OCI-LY1 (cell line): ENCODE data around the gene HOXC13.

Experiments
- H2AFZ ChIP-seq: fragments of 200-600 bp; sonication (generic), shearing (Covaris generic); 2 replicates; pipeline ENCODE4 v1.6.0; 2014; ENCODE audit warnings: antibody characterized with exemption, mild to moderate bottlenecking, low read length
- H3F3A ChIP-seq: fragments of 200-600 bp; sonication (generic), shearing (Covaris generic); 2 replicates; pipeline ENCODE4 v1.6.0; 2014; ENCODE audit warnings: mild to moderate bottlenecking, antibody characterized with exemption, low read length, moderate library complexity; ENCODE audit not compliant: insufficient read depth
- H3K27ac ChIP-seq: fragments of 200-600 bp; sonication (generic); 2 replicates; pipeline ENCODE4 v1.5.1; 2014; ENCODE audit warnings: low read length, mixed run types, mild to moderate bottlenecking, low read depth; ENCODE audit not compliant: poor library complexity, severe bottlenecking
- H3K27me3 ChIP-seq: fragments of 200-600 bp; sonication (generic); 2 replicates; pipeline ENCODE4 v1.6.0; 2014; ENCODE audit warnings: antibody characterized with exemption, mild to moderate bottlenecking, low read length, moderate library complexity; ENCODE audit not compliant: insufficient read depth
- H3K36me3 ChIP-seq: fragments of 200-600 bp; sonication (generic); 2 replicates; pipeline ENCODE4 v1.6.1; 2014; ENCODE audit warnings: mild to moderate bottlenecking, antibody characterized with exemption, low read length, moderate library complexity, mixed read lengths; ENCODE audit not compliant: insufficient read depth
- H3K4me1 ChIP-seq: fragments of 200-600 bp; sonication (generic); 2 replicates; pipeline ENCODE4 v1.5.1; 2014; ENCODE audit warnings: mild to moderate bottlenecking, low read length, moderate library complexity; ENCODE audit not compliant: insufficient read depth, severe bottlenecking
- H3K4me2 ChIP-seq: fragments of 200-600 bp; sonication (generic), shearing (Covaris generic); 2 replicates; pipeline ENCODE4 v1.6.1; 2014; ENCODE audit warnings: low read length
- H3K4me3 ChIP-seq: fragments of 200-600 bp; sonication (generic); 2 replicates; pipeline ENCODE4 v1.5.1; 2014; ENCODE audit warnings: low read length, low read depth, mild to moderate bottlenecking, mixed read lengths; ENCODE audit not compliant: poor library complexity, severe bottlenecking
- H3K79me2 ChIP-seq: fragments of 200-600 bp; shearing (Covaris generic); 2 replicates; pipeline ENCODE4 v1.6.1; 2016; ENCODE audit warnings: mixed run types, low read length, mixed read lengths; ENCODE audit not compliant: insufficient read depth
- H3K9ac ChIP-seq: fragments of 200-600 bp; sonication (generic), shearing (Covaris generic); 2 replicates; pipeline ENCODE4 v1.6.1; 2014; ENCODE audit warnings: mild to moderate bottlenecking, low read length, mixed read lengths
- H3K9me2 ChIP-seq: fragments of 200-600 bp; sonication (generic), shearing (Covaris generic); 2 replicates; pipeline ENCODE4 v1.6.1; 2014; ENCODE audit warnings: low read depth, mild to moderate bottlenecking, low read length, mixed read lengths
- H3K9me3 ChIP-seq: fragments of 200-600 bp; shearing (Covaris generic); 2 replicates; pipeline ENCODE4 v1.6.1; 2014; ENCODE audit warnings: low read length, mixed read lengths
- H4K20me1 ChIP-seq: fragments of 200-600 bp; sonication (generic), shearing (Covaris generic); 2 replicates; pipeline ENCODE4 v1.6.0; 2016; ENCODE audit warnings: mild to moderate bottlenecking, low read length; ENCODE audit not compliant: insufficient read depth
- CTCF ChIP-seq: fragments of 200-600 bp; sonication (generic), shearing (Covaris generic); IDR thresholded peaks from 2 replicates; pipeline ENCODE4 v1.5.1; 2017; ENCODE audit warnings: mild to moderate bottlenecking, antibody characterized with exemption, low read length, moderate library complexity, mixed read lengths
- EZH2 ChIP-seq: fragments of 200-600 bp; sonication (generic), shearing (Covaris generic); IDR thresholded peaks from 2 replicates; pipeline ENCODE4 v1.8.0; 2017; ENCODE audit warnings: borderline replicate concordance, mixed run types, mild to moderate bottlenecking, antibody characterized with exemption, low read length, moderate library complexity, mixed read lengths

HOXC13 gene

GRCh38 chr12:53992377-53992889 is 53.8 kb downstream of the HOXC13 start:
- TF ChIP-seq CTCF = no peak
- H2AFZ ChIP-seq = no peak overlapping the region
- H3K4me2 ChIP-seq = no peak overlapping the region
- no peaks in the 10 kb centered on the region for H3K79me2 ChIP-seq
- H3K4me3 ChIP-seq = no peak overlapping the region
- no peaks in the 10 kb centered on the region for H3F3A ChIP-seq
- no peak overlapping the region for H3K27ac ChIP-seq
- H3K27me3 ChIP-seq = peaks cover 16% of the 10 kb centered on the region
- no peaks in the 10 kb centered on the region for H3K9me2 ChIP-seq
- no peak overlapping the region for H3K9ac ChIP-seq
- H3K36me3 ChIP-seq = no peaks in the 10 kb centered on the region
- no peaks in the 10 kb centered on the region for H4K20me1 ChIP-seq
- H3K9me3 ChIP-seq = no peaks in the 10 kb centered on the region
- H3K4me1 ChIP-seq = peaks cover 4% of the 10 kb centered on the region

GRCh38 chr12:53993162-53994008 is 54.8 kb downstream of the HOXC13 start:
- Histone ChIP-seq H3K79me2 (no peaks in the 10 kb centered on the region), H2AFZ (no peak overlapping the region), H3K9me2 (no peaks in the 10 kb centered on the region), H3K4me1 (peaks cover 4% of the 10 kb centered on the region), H3K4me3 (no peak overlapping the region), H3K4me2 (no peak overlapping the region), H3K27ac (no peak overlapping the region), H3F3A (no peaks in the 10 kb centered on the region), H3K27me3 (peaks cover 19% of the 10 kb centered on the region), H3K9ac (no peak overlapping the region), H3K9me3 (no peaks in the 10 kb centered on the region), H3K36me3 (no peaks in the 10 kb centered on the region), H4K20me1 (no peaks in the 10 kb centered on the region)
- TF ChIP-seq EZH2 = no peak
- TF ChIP-seq CTCF = no peak

- no peaks in the 10 kb centered on the region for H3K79me2 ChIP-seq
- no peaks in the 10 kb centered on the region for H3K9me2 ChIP-seq
- no peaks in the 10 kb centered on the region for H4K20me1 ChIP-seq
- TF ChIP-seq EZH2 (no peak), CTCF (no peak)
- H3F3A ChIP-seq = no peaks in the 10 kb centered on the region
- H3K9me3 ChIP-seq = no peaks in the 10 kb centered on the region
- no peak overlapping the region for H3K4me3 ChIP-seq
- H3K27me3 ChIP-seq = peaks cover 16% of the 10 kb centered on the region
- no peak overlapping the region for H3K27ac ChIP-seq
- H3K36me3 ChIP-seq = no peaks in the 10 kb centered on the region
- peaks cover 4% of the 10 kb centered on the region for H3K4me1 ChIP-seq
- H3K4me2 ChIP-seq = no peak overlapping the region
- no peak overlapping the region for H2AFZ ChIP-seq
- no peak overlapping the region for H3K9ac ChIP-seq
Measured at GRCh38 chr12:53994009-53994263, 55.3 kb downstream of the HOXC13 start.
